Lower lobe of right lung (tissue), 2 donors: Measurements from ENCODE around the gene CSE1L. TPM values are rescaled to one million over a fixed set of nuclear protein-coding genes. Genes with fewer than 3 reads are reported as not detected.
"Not testable (repeated sequence)": the region's sequence is repeated elsewhere in the genome, so short reads cannot be mapped to it uniquely, and the experiment has no call there.

Source experiments
- ATAC-seq, 2 donors: fragments of 200-7000 bp; cut with Tn5 transposase; one replicate each; pipeline ENCODE4 v1.9.1; 2020 to 2022; ENCODE audit warnings: mild to moderate bottlenecking in 2 of 2, moderate library complexity in 2 of 2
- DNase-seq: peaks from one replicate; pipeline ENCODE4 v3.0.0-alpha.2; 2020
- H3K27ac ChIP-seq: fragments of 200-600 bp; one replicate; pipeline ENCODE4 v1.8.0; 2022
- H3K27me3 ChIP-seq: fragments of 200-600 bp; one replicate; pipeline ENCODE4 v1.8.0; 2022; ENCODE audit warnings: low read depth
- H3K36me3 ChIP-seq: fragments of 200-600 bp; one replicate; pipeline ENCODE4 v1.8.0; 2022; ENCODE audit warnings: mild to moderate bottlenecking
- H3K4me1 ChIP-seq: fragments of 200-600 bp; one replicate; pipeline ENCODE4 v1.8.0; 2022
- H3K4me3 ChIP-seq: fragments of 200-600 bp; one replicate; pipeline ENCODE4 v1.8.0; 2022; ENCODE audit warnings: mild to moderate bottlenecking
- H3K9me3 ChIP-seq: fragments of 200-600 bp; one replicate; pipeline ENCODE4 v1.8.0; 2022
- CTCF ChIP-seq: fragments of 200-600 bp; IDR thresholded peaks from one replicate; pipeline ENCODE4 v1.8.0; 2022; ENCODE audit warnings: antibody characterized with exemption, mild to moderate bottlenecking
- intact Hi-C: fragments of 100-400 bp; cut with DNase I; formaldehyde crosslinking; loops from one replicate; pipeline ENCODE4 v1.11.0; 2022
- total RNA-seq: library from RNA; stranded (reverse); fragmentation: NEBNext Ultra II Directional; extraction: Animal tissue kit (Norgen Biotek cat#: 25700); gene quantifications from one replicate; pipeline ENCODE4 v1.2.1, GENCODE V29; 2021
- donor health status: DM: no; HTN: yes; CAD: no; lungs with severe emphysema.

CSE1L gene
- total RNA-seq, 1 donor from 2014 or later = 39.0 TPM

GRCh38 chr20:49098136-49098535 lies 52.0 kb downstream of the CSE1L start:
- no peaks in the 10 kb centered on the region for H3K27me3 ChIP-seq
- no peak overlapping the region for H3K4me3 ChIP-seq
- H3K9me3 ChIP-seq = no peaks in the 10 kb centered on the region
- no peak for DNase-seq
- H3K36me3 ChIP-seq = peaks cover 93% of the 10 kb centered on the region
- H3K27ac ChIP-seq = no peak overlapping the region
- peaks cover 8% of the 10 kb centered on the region for H3K4me1 ChIP-seq
- intact Hi-C loops = no loop called here
- no peak for TF ChIP-seq CTCF
- no peak for ATAC-seq

- Histone ChIP-seq H3K27me3 (no peaks in the 10 kb centered on the region), H3K36me3 (peaks cover 93% of the 10 kb centered on the region), H3K9me3 (no peaks in the 10 kb centered on the region), H3K4me1 (peaks cover 8% of the 10 kb centered on the region), H3K4me3 (no peak overlapping the region), H3K27ac (no peak overlapping the region)
- DNase-seq (no peak), ATAC-seq (no peak)
- no peak for TF ChIP-seq CTCF
- intact Hi-C loops = no loop called here
These were observed 52.9 kb downstream of the CSE1L start for GRCh38 chr20:49099011-49099410.

GRCh38 chr20:49100292-49100691 lies 54.2 kb downstream of the CSE1L start:
- H3K27ac ChIP-seq, ATAC-seq, H3K4me3 ChIP-seq, H3K4me1 ChIP-seq, H3K27me3 ChIP-seq, intact Hi-C loops, DNase-seq, H3K9me3 ChIP-seq: not testable (repeated sequence)
- H3K36me3 ChIP-seq = peaks cover 93% of the 10 kb centered on the region

GRCh38 chr20:49100972-49101371 lies 54.9 kb downstream of the CSE1L start:
- Histone ChIP-seq H3K27me3 (no peaks in the 10 kb centered on the region), H3K9me3 (no peaks in the 10 kb centered on the region), H3K4me1 (peaks cover 8% of the 10 kb centered on the region), H3K27ac (no peak overlapping the region), H3K4me3 (no peak overlapping the region), H3K36me3 (peaks cover 92% of the 10 kb centered on the region)
- intact Hi-C loops = no loop called here
- DNase-seq = no peak
- TF ChIP-seq CTCF = no peak
- ATAC-seq = no peak

GRCh38 chr20:49103019-49103418 lies 56.9 kb downstream of the CSE1L start:
- intact Hi-C loops = no loop called here
- no peaks in the 10 kb centered on the region for H3K27me3 ChIP-seq
- DNase-seq (no peak), ATAC-seq (no peak)
- no peak overlapping the region for H3K27ac ChIP-seq
- H3K9me3 ChIP-seq = no peaks in the 10 kb centered on the region
- no peak for TF ChIP-seq CTCF
- H3K4me3 ChIP-seq = no peak overlapping the region
- peaks cover 8% of the 10 kb centered on the region for H3K4me1 ChIP-seq
- peaks cover 74% of the 10 kb centered on the region for H3K36me3 ChIP-seq

GRCh38 chr20:49103647-49104364 lies 57.7 kb downstream of the CSE1L start:
- H3K27me3 ChIP-seq = no peaks in the 10 kb centered on the region
- intact Hi-C loops = no loop called here
- DNase-seq (no peak), ATAC-seq (no peak)
- H3K27ac ChIP-seq = no peak overlapping the region
- peaks cover 67% of the 10 kb centered on the region for H3K36me3 ChIP-seq
- no peaks in the 10 kb centered on the region for H3K9me3 ChIP-seq
- H3K4me1 ChIP-seq = peaks cover 8% of the 10 kb centered on the region
- H3K4me3 ChIP-seq = no peak overlapping the region
- no peak for TF ChIP-seq CTCF
